ENCODE results near the gene ZNF565.

The ZNF565 gene

DNA sequence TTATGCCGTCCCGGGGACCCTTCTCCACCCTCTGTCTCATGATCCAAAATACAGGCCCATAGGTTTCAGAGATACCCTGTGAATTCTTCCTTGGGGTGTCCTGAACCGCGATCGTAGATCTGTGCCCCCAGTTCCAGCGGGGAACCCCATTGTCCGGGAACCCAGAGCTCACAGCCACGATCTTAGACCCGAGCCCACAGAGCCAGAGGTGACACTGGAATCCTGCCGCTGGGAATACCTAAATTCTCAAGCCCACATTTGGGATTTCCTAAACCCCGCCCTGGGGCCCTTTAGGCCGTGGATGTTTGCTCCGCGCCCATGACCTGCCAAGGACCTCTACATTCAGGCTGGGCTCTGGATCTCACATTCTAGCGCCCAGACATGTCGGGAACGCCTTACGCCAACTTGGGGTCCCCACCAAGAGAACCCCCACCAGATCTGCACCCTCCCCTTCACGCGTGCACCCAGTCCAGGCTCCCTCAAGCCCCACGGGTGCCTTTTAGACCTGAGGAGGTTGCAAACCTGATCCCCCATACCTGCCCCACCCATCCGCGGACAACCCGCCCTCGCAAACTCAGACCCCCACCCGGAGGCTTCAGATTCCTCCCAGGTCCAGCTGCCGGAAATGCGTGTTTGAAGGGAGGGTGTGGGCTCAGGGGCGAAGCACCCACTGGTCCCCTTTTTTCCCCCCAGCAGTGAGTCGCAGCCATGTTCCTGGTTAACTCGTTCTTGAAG is 74.0 kb downstream of the ZNF565 start:
- no peak for TF ChIP-seq ESRRG (CRISPR knock-in tag; IDR thresholded peaks at IDR 0.05)
- no peak for TF ChIP-seq SNAI2 (CRISPR knock-in tag; IDR thresholded peaks at IDR 0.05)
- no peak for TF ChIP-seq ZFP30 (CRISPR knock-in tag; IDR thresholded peaks at IDR 0.05)
- no peak for TF ChIP-seq PPARA (CRISPR knock-in tag; IDR thresholded peaks at IDR 0.05; ENCODE audit: borderline replicate concordance)
- TF ChIP-seq, protein P1, sequence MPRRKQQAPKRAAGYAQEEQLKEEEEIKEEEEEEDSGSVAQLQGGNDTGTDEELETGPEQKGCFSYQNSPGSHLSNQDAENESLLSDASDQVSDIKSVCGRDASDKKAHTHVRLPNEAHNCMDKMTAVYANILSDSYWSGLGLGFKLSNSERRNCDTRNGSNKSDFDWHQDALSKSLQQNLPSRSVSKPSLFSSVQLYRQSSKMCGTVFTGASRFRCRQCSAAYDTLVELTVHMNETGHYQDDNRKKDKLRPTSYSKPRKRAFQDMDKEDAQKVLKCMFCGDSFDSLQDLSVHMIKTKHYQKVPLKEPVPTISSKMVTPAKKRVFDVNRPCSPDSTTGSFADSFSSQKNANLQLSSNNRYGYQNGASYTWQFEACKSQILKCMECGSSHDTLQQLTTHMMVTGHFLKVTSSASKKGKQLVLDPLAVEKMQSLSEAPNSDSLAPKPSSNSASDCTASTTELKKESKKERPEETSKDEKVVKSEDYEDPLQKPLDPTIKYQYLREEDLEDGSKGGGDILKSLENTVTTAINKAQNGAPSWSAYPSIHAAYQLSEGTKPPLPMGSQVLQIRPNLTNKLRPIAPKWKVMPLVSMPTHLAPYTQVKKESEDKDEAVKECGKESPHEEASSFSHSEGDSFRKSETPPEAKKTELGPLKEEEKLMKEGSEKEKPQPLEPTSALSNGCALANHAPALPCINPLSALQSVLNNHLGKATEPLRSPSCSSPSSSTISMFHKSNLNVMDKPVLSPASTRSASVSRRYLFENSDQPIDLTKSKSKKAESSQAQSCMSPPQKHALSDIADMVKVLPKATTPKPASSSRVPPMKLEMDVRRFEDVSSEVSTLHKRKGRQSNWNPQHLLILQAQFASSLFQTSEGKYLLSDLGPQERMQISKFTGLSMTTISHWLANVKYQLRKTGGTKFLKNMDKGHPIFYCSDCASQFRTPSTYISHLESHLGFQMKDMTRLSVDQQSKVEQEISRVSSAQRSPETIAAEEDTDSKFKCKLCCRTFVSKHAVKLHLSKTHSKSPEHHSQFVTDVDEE (CRISPR knock-in tag; IDR thresholded peaks at IDR 0.05) = no peak
- no peak for TF ChIP-seq ARNTL (CRISPR knock-in tag; IDR thresholded peaks at IDR 0.05; ENCODE audit: borderline replicate concordance, low read depth)
- TF ChIP-seq, protein P2, sequence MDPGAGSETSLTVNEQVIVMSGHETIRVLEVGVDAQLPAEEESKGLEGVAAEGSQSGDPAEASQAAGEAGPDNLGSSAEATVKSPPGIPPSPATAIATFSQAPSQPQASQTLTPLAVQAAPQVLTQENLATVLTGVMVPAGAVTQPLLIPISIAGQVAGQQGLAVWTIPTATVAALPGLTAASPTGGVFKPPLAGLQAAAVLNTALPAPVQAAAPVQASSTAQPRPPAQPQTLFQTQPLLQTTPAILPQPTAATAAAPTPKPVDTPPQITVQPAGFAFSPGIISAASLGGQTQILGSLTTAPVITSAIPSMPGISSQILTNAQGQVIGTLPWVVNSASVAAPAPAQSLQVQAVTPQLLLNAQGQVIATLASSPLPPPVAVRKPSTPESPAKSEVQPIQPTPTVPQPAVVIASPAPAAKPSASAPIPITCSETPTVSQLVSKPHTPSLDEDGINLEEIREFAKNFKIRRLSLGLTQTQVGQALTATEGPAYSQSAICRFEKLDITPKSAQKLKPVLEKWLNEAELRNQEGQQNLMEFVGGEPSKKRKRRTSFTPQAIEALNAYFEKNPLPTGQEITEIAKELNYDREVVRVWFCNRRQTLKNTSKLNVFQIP (CRISPR knock-in tag; IDR thresholded peaks at IDR 0.05; ENCODE audit: borderline replicate concordance, low read depth) = no peak
- no peak for TF ChIP-seq TCF4 (CRISPR knock-in tag; IDR thresholded peaks at IDR 0.05; ENCODE audit: borderline replicate concordance)
- no peak for TF ChIP-seq CSDC2 (CRISPR knock-in tag; IDR thresholded peaks at IDR 0.05)
- no peak for TF ChIP-seq RARB (CRISPR knock-in tag; IDR thresholded peaks at IDR 0.05)
- TF ChIP-seq, protein P3, sequence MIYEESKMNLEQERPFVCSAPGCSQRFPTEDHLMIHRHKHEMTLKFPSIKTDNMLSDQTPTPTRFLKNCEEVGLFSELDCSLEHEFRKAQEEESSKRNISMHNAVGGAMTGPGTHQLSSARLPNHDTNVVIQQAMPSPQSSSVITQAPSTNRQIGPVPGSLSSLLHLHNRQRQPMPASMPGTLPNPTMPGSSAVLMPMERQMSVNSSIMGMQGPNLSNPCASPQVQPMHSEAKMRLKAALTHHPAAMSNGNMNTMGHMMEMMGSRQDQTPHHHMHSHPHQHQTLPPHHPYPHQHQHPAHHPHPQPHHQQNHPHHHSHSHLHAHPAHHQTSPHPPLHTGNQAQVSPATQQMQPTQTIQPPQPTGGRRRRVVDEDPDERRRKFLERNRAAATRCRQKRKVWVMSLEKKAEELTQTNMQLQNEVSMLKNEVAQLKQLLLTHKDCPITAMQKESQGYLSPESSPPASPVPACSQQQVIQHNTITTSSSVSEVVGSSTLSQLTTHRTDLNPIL (CRISPR knock-in tag; IDR thresholded peaks at IDR 0.05; ENCODE audit: low read depth) = no peak; the same call in 1 of the 2 replicates
- TF ChIP-seq ZNF565 (CRISPR knock-in tag; conservative IDR thresholded peaks at IDR 0.05; ENCODE audit: low read depth) = no peak
- peak; percentile 24 for ATAC-seq

DNA sequence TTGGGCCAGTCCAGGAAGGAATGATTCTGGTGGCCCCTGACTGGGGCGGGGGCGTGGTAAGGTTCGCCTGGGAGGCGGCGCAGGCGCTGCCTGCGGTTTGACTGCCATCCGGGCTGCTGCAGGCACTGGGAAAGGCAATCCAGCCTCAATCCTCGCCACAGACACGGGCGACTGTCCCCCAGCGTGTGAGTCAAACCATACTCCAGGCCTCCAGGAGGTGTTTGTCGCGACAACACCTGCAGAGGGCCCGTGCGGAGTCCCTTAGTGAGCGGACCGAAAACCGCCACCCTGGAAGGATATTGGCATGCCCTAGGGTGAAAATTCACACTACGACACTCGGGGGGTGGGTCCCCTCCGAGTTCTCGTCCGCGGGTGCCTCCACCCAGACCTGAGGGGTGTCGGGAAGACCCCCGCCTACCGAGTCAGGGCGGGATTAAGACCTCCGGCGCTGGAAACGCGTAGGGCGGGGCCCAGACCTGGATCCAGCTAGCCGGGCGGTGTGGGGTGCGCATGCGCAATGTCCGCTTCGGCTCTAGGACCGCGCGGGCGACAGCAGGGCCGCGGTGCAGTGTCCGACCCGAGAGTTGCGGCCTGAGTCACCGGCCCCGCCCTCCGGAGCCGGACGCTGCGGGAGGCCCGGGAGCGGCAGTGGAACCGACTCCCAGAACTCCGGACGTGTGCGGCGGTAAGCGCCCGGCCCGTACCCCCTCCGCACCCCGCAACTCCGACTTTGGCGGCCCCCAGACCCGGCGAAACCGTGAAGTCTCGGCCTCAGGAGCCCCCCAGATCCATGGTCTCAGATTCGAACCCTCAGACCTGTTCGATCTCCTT is 74.8 kb downstream of the ZNF565 start, which contains the start of gene CAPNS1:
Gene CAPNS1 (plus strand): TSS at position 594 of the 831 bp plus-strand sequence. CDS start 946 bp downstream, outside the sequence.
- no peak for TF ChIP-seq GLIS3 (CRISPR knock-in tag; IDR thresholded peaks at IDR 0.05)
- TF ChIP-seq, protein P1 (CRISPR knock-in tag; IDR thresholded peaks at IDR 0.05) = 0 out of 2 replicates have a peak, but pooled peaks have one; percentile 39
- no peak for TF ChIP-seq TOX (CRISPR knock-in tag; IDR thresholded peaks at IDR 0.05; ENCODE audit: borderline replicate concordance)
- ATAC-seq = peak; percentile 87

DNA sequence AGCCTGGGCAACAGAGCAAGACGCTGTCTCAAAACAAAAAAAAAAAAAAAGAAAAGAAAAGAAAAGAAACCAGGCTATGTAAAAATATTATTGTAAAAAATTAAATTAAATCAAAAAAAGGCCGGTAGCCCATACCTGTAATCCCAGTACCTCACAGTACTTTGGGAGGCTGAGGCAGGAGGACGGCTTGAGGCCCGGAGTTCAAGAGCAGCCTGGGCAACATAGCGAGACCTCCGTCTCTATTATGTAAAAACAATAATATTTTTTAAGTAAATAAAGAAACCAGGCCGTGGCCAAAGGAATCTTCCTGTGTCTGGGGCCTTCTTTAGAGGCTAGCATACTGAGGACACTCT is 75.4 kb downstream of the ZNF565 start:
- no peak for ATAC-seq
- TF ChIP-seq, protein P4, sequence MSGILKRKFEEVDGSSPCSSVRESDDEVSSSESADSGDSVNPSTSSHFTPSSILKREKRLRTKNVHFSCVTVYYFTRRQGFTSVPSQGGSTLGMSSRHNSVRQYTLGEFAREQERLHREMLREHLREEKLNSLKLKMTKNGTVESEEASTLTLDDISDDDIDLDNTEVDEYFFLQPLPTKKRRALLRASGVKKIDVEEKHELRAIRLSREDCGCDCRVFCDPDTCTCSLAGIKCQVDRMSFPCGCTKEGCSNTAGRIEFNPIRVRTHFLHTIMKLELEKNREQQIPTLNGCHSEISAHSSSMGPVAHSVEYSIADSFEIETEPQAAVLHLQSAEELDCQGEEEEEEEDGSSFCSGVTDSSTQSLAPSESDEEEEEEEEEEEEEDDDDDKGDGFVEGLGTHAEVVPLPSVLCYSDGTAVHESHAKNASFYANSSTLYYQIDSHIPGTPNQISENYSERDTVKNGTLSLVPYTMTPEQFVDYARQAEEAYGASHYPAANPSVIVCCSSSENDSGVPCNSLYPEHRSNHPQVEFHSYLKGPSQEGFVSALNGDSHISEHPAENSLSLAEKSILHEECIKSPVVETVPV (CRISPR knock-in tag; IDR thresholded peaks at IDR 0.05) = no peak
- TF ChIP-seq RARB (CRISPR knock-in tag; IDR thresholded peaks at IDR 0.05) (no peak), CSDC2 (CRISPR knock-in tag; IDR thresholded peaks at IDR 0.05) (no peak), PPARA (CRISPR knock-in tag; IDR thresholded peaks at IDR 0.05; ENCODE audit: borderline replicate concordance) (no peak), ESRRG (CRISPR knock-in tag; IDR thresholded peaks at IDR 0.05) (no peak), ZNF565 (CRISPR knock-in tag; conservative IDR thresholded peaks at IDR 0.05; ENCODE audit: low read depth) (no peak), ZFP3 (CRISPR knock-in tag; IDR thresholded peaks at IDR 0.05) (no peak)
